RKO (cell line): ENCODE results near the gene SLC22A1.
A peak's percentile ranks its signal among the peaks of the same experiment; 100 is the strongest.

ENCODE experiments used
- DNase-seq: peaks from one replicate; pipeline ENCODE4 v3.0.0-alpha.2; 2016; ENCODE audit warnings: low spot score

SLC22A1 gene

GRCh38 chr6:160173806-160174527, 52.4 kb downstream of the SLC22A1 start:
- DNase-seq: no peak

GRCh38 chr6:160174681-160175080, 53.1 kb downstream of the SLC22A1 start:
- DNase-seq: no peak

GRCh38 chr6:160177220-160177619, 55.6 kb downstream of the SLC22A1 start:
- DNase-seq: no peak

GRCh38 chr6:160178271-160178670, 56.7 kb downstream of the SLC22A1 start:
- DNase-seq: no peak

DNA sequence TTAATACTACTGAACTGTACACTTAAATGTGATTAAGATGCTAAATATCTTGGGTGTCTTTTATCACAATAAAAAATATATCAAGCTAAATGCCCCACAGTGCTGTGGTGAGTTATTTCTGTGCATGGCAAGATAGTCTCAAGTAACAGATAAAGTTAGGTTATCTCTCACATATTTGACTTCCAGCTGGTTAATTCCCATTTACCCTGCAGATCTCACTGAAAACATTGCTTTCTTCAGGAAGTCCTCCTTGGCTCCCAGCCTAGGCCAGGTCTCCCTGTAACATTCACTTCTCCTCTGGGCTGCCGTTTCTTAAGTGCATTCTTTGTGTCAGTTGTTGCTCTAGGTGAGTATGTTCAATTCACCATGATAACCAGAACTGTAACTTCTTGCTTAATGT, 59.1 kb downstream of the SLC22A1 start:
- DNase-seq: no peak

- DNase-seq: peak; percentile 24
Measured at GRCh38 chr6:160188773-160189172, 67.2 kb downstream of the SLC22A1 start.

- DNase-seq: no peak
Measured at GRCh38 chr6:160190081-160190480, 68.5 kb downstream of the SLC22A1 start.

DNA sequence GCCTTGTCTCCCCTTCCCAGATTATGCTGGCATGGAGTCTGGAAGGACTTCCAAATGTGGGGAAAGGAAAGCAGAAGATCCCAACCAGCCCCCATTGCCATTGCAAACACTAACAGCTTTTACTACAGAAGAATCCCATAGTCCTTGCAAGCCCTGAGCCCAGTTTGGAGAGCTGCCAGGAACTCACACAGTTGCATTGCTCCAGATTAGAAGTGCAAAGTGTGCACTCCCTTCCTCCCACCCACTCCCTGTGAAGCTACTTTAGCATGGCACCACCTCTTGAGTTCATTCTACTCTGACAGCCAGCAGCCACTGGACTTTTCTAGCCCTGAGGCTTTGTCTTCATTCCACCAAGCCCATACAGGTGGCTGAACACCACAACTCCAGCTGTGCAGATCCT, 69.4 kb downstream of the SLC22A1 start:
- DNase-seq: no peak

GRCh38 chr6:160192840-160193239, 71.2 kb downstream of the SLC22A1 start:
- DNase-seq: no peak

DNA sequence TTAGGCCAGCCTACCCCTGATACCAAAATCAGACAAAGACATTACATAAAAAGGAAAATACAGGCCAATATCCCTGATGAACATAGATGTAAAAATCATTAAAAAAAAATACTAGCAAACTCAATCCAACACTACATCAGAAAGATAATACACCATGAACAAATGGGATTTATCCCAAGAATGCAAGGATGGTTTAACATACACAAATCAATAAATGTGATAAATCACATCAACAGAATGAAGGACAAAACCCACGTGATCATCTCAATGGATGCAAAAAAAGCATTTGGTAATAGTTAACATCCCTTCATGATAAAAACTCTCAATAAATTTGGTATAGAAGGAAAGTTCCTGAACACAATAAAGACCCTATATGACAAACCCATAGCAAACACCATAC, 73.2 kb downstream of the SLC22A1 start:
- no peak for DNase-seq

DNA sequence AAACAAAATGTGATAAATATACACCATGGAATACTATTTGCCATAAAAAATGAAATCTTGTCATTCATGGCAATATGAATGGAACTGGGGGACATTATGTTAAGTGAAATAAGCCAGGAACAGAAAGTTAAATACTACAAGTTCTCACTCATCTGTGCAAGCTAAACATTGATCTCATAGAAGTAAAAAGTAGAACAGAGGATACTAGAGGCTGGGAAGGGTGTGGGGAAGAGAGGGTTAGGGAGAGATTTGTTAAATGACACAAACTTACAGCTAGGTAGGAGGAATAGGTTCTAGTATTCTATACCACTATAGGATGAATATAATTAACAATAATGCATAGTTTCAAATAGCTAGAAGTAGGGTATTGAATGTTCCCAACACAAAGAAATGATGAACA, 76.0 kb downstream of the SLC22A1 start:
- no peak for DNase-seq

DNA sequence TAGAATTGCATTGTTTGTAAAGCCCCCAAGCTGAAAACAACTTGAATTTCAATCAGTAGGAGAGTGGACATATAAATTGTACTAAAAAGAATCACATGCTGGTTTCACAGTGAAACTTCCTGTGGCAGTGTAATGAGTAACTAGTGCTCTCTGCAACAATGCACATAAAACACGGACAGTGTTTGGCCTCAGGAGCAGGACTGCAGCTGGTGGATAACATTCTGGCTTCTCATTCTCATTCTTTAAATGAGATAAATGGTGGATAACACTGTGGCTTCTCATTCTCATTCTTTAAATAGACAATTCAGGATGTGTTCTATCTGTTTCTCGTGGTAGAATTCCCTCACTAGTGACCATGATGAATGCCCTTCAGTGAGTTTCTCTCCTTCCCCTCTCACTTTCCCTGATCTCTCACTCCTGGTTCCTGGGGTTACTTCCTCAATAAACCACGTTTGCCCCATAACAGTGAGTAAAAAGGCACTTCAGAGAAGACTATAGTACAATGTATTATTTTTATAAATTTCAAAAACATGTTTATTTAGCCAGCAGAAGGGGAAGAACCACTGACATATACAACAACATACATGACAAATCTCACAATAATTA, 77.1 kb downstream of the SLC22A1 start:
- no peak for DNase-seq

DNA sequence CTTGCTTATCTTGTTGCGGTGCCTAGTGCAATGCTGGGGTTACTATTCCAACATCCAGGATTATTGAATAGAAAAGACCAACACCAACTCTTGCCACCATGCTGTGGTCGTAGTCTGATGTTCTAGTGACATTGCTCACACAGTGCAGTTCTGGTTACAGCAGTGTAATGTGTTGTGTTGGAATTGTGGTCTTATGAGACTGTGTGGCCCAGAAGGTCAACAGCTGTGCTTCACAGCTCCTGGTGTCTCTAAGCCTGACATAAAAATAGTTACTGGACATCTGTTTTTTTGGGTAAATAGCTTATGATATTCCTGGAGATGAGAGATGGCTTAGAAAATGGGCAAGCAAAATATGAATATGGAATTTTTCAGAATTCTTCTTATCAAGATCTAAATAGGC, 79.4 kb downstream of the SLC22A1 start:
- no peak for DNase-seq

- DNase-seq: no peak
Measured at GRCh38 chr6:160202411-160202810, 80.8 kb downstream of the SLC22A1 start.

GRCh38 chr6:160203076-160203475, 81.5 kb downstream of the SLC22A1 start:
- no peak for DNase-seq

DNA sequence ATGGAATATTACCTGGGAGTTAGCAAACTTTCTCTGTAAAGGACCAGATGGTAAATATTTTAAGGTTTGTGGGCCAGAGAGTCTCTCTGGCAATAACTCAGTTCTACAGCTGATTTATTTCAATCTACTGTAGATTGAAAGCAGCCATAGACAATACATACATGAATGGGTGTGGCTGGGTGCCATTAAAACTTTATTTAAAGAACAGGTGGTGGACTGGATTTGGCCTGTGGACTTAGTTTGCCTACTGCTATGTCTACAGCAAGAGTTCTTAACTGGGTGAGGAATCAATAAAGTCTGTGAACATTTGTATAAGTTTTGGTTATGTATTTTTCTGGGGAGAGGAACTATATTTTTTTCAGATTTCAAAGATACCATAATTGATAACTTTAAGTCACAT, 81.9 kb downstream of the SLC22A1 start:
- no peak for DNase-seq

- DNase-seq: no peak
Measured at GRCh38 chr6:160203953-160204352, 82.3 kb downstream of the SLC22A1 start.

- no peak for DNase-seq
Measured at GRCh38 chr6:160204710-160205109, 83.1 kb downstream of the SLC22A1 start.

DNA sequence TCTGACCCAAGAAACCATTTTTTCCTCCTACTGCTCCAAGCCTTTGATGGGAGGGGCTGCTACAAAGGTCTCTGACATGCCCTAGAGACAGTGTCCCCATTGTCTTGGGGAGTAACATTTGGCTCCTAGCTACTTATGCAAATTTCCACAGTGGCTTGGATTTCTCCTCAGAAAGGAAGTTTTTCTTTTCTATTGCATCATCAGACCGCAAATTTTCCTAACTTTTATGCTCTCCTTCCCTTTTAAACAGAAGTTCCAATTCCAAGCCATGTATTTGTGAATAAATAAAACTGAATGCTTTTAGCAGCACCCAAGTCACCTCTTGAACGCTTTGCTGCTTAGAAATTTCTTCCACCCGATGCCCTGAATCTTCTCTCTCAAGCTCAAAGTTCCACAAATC, 86.0 kb downstream of the SLC22A1 start:
- DNase-seq: no peak
